Measurements from ENCODE around the gene USP12. TPM values are rescaled to one million over a fixed set of nuclear protein-coding genes. Genes with fewer than 3 reads are reported as not detected.
"Not testable (repeated sequence)": the region's sequence is repeated elsewhere in the genome, so short reads cannot be mapped to it uniquely, and the experiment has no call there.

USP12 gene, protein sequence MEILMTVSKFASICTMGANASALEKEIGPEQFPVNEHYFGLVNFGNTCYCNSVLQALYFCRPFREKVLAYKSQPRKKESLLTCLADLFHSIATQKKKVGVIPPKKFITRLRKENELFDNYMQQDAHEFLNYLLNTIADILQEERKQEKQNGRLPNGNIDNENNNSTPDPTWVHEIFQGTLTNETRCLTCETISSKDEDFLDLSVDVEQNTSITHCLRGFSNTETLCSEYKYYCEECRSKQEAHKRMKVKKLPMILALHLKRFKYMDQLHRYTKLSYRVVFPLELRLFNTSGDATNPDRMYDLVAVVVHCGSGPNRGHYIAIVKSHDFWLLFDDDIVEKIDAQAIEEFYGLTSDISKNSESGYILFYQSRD
- 10 to 100 TPM; 14.0 to 23.6 (median 19.2) TPM for total RNA-seq
- polyA plus RNA-seq: 10 to 100 TPM in 1 of 2 donors, 1 to 10 TPM in 1; 9.5 to 20.4 TPM
- long read RNA-seq, donor 1, full-length matches to known transcripts: 1 of 2 reads
- long read RNA-seq, donor 1, partial matches to known transcripts: 0 of 2 reads
- long read RNA-seq, donor 1, other reads (novel, unspliced or antisense): 1 of 2 reads
- long read RNA-seq, donor 2, full-length matches to known transcripts: 13 of 60 reads
- long read RNA-seq, donor 2, partial matches to known transcripts: 47 of 60 reads
- long read RNA-seq, donor 2, other reads (novel, unspliced or antisense): 0 of 60 reads
- long read RNA-seq, donor 3, full-length matches to known transcripts: 13 of 15 reads
- long read RNA-seq, donor 3, partial matches to known transcripts: 1 of 15 reads
- long read RNA-seq, donor 3, other reads (novel, unspliced or antisense): 1 of 15 reads

DNA sequence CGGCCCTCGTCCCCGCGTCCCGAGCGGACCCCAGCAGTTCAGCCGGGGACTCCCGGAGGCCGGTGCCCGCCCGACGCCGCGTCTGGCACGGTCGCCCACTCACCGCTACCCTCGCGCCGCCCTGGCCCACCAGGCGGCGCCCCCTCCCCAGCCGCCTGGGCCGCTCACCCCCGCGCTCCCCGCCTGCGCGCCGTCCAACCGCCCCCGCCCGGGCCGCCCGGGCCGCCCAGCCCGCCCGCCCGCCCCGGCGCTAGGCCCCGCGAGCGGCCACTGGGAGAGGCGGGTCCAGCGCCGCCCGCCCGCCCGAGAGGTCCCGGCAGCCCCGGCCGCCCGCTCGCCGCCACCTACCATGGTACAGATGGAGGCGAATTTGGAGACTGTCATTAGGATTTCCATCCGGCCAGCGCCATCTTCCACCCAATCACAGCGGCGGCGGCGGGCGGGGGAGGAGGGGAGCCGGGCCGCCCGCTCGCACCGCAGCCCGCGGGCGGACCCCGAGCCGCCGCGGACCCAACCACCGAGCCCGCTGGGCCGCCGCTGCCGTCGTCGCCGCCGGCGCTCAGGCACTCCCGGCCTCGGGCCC is at the start of gene USP12:
TSS of gene USP12 (minus strand) at position 568 of the 583 bp plus-strand sequence. CDS start at position 396, 172 bp downstream.
- DNase-seq: peak in 2 of 5 donors; percentile 36 to 55
- 0 to 1% (median 0%) methylated on average over 20 to 85 of the region's 88 CpGs for WGBS, 3 donors

GRCh38 chr13:27219611-27220010 is 48.0 kb upstream of the USP12 start:
- WGBS, 3 donors: 87 to 90% (median 90%) methylated on average over 17 to 19 of the region's 19 CpGs

More for the DNA sequence above, at the start of gene USP12:
- intact Hi-C loops (cut with DNase I): loop anchor here (5.0 to 10.0 kb wide), 5 partner anchors 73 to 189 kb away; partner anchors contain the start of genes RASL11A (in 2 of the 4) and RPL21 (in 1 of the 4)
- Histone ChIP-seq H3K4me3 (peak within 1 kb of the TSS; percentile 80), H3K4me1 (ENCODE audit: insufficient read depth) (peaks cover 9% of the 10 kb centered on the region), H3K9me3 (no peaks in the 10 kb centered on the region), H3K27me3 (no peaks in the 10 kb centered on the region), H3K27ac (peak within 1 kb of the TSS; percentile 92 to 94), H3K36me3 (no peaks in the 10 kb centered on the region)
- TF ChIP-seq EP300 (IDR thresholded peaks at IDR 0.05): no peak
- no peak for TF ChIP-seq POLR2A (IDR thresholded peaks at IDR 0.05)
- TF ChIP-seq, protein P1, sequence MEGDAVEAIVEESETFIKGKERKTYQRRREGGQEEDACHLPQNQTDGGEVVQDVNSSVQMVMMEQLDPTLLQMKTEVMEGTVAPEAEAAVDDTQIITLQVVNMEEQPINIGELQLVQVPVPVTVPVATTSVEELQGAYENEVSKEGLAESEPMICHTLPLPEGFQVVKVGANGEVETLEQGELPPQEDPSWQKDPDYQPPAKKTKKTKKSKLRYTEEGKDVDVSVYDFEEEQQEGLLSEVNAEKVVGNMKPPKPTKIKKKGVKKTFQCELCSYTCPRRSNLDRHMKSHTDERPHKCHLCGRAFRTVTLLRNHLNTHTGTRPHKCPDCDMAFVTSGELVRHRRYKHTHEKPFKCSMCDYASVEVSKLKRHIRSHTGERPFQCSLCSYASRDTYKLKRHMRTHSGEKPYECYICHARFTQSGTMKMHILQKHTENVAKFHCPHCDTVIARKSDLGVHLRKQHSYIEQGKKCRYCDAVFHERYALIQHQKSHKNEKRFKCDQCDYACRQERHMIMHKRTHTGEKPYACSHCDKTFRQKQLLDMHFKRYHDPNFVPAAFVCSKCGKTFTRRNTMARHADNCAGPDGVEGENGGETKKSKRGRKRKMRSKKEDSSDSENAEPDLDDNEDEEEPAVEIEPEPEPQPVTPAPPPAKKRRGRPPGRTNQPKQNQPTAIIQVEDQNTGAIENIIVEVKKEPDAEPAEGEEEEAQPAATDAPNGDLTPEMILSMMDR (IDR thresholded peaks at IDR 0.05): peak in 1 of 3 donors; percentile 21

DNA sequence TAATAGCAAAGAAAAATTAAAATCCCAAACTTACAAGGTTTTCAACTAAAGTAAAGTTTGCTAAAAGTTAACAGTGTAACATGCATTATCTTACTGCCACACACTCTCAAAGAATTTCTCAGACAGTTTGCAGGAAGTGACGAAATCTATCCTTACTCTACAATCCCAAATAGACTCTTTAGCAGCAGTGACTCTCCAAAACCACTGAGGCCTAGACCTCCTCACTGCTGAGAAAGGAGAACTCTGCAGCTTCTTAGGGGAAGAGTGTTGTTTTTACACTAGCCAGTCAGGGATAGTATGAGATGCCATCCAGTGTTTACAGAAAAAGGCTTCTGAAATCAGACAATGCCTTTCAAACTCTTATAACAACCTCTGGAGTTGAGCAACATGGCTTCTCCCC is 47.2 kb upstream of the USP12 start:
- DNase-seq; H3K36me3 ChIP-seq; intact Hi-C loops (cut with DNase I); H3K27ac ChIP-seq; H3K4me1 ChIP-seq (ENCODE audit: insufficient read depth); H3K9me3 ChIP-seq; H3K27me3 ChIP-seq; H3K4me3 ChIP-seq: not testable (repeated sequence)
- 78 to 84% (median 79%) methylated on average over 1 of the region's 1 CpG for WGBS, 3 donors

More at GRCh38 chr13:27219611-27220010, 48.0 kb upstream of the USP12 start:
- Histone ChIP-seq H3K4me1 (ENCODE audit: insufficient read depth) (no peaks in the 10 kb centered on the region), H3K27me3 (no peaks in the 10 kb centered on the region), H3K4me3 (no peak overlapping the region), H3K36me3 (no peaks in the 10 kb centered on the region), H3K9me3 (no peaks in the 10 kb centered on the region), H3K27ac (no peak overlapping the region)
- TF ChIP-seq, protein P1 (IDR thresholded peaks at IDR 0.05): no peak
- TF ChIP-seq EP300 (IDR thresholded peaks at IDR 0.05) (no peak), POLR2A (IDR thresholded peaks at IDR 0.05) (no peak)
- intact Hi-C loops (cut with DNase I): no loop called here
- DNase-seq: no peak

DNA sequence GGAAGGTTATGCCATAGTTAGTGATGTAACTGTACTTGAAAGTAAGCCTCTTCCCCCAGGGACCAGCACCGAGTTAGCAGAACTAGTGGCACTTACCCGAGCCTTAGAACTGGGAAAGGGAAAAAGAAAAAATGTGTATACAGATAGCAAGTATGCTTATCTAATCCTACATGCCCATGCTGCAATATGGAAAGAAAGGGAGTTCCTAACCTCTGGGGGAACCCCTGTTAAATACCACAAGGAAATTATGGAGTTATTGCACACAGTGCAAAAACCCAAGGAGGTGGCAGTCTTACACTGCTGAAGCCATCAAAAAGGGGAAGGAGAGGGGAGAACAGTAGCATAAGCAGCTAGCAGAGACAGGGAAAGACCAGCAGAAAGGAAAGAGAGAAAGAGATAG is 46.2 kb upstream of the USP12 start:
- DNase-seq; H3K36me3 ChIP-seq; H3K4me1 ChIP-seq (ENCODE audit: insufficient read depth); H3K27me3 ChIP-seq; H3K27ac ChIP-seq; H3K4me3 ChIP-seq; intact Hi-C loops (cut with DNase I); H3K9me3 ChIP-seq: not testable (repeated sequence)
- 71 to 82% (median 81%) methylated on average over 2 of the region's 2 CpGs for WGBS, 3 donors

GRCh38 chr13:27213386-27213785 is 41.8 kb upstream of the USP12 start:
- intact Hi-C loops (cut with DNase I); H3K27me3 ChIP-seq; H3K4me3 ChIP-seq; H3K4me1 ChIP-seq (ENCODE audit: insufficient read depth); H3K9me3 ChIP-seq; H3K36me3 ChIP-seq; H3K27ac ChIP-seq; DNase-seq: not testable (repeated sequence)
- WGBS, 3 donors: 92 to 95% (median 93%) methylated on average over 5 of the region's 5 CpGs

All from ovary (tissue), 10 donors.